ENCODE measurements around the gene TCN1.

GRCh38 chr11:59859673-59860072 is 6.6 kb downstream of the TCN1 start:
- TF ChIP-seq, protein P1, sequence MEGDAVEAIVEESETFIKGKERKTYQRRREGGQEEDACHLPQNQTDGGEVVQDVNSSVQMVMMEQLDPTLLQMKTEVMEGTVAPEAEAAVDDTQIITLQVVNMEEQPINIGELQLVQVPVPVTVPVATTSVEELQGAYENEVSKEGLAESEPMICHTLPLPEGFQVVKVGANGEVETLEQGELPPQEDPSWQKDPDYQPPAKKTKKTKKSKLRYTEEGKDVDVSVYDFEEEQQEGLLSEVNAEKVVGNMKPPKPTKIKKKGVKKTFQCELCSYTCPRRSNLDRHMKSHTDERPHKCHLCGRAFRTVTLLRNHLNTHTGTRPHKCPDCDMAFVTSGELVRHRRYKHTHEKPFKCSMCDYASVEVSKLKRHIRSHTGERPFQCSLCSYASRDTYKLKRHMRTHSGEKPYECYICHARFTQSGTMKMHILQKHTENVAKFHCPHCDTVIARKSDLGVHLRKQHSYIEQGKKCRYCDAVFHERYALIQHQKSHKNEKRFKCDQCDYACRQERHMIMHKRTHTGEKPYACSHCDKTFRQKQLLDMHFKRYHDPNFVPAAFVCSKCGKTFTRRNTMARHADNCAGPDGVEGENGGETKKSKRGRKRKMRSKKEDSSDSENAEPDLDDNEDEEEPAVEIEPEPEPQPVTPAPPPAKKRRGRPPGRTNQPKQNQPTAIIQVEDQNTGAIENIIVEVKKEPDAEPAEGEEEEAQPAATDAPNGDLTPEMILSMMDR (IDR thresholded peaks at IDR 0.05; ENCODE audit: low read depth, low read length, poor library complexity, severe bottlenecking), result no peak
- TF ChIP-seq EZH2phosphoT487 (IDR thresholded peaks at IDR 0.05; ENCODE audit: borderline replicate concordance, low read length), result no peak
